Muscle of leg (tissue), 11 donors: ENCODE measurements around the gene KANSL1. TPM values are rescaled to one million over a fixed set of nuclear protein-coding genes. Genes with fewer than 3 reads are reported as not detected.
A peak's percentile ranks its signal among the peaks of the same experiment; 100 is the strongest.

Experiments used
- DNase-seq: peaks from one replicate; pipeline ENCODE4 v3.0.0; 2013
- H3K27ac ChIP-seq: one replicate; pipeline ENCODE4 v1.5.1; 2013; ENCODE audit warnings: mild to moderate bottlenecking, low read length, control low read depth
- H3K27me3 ChIP-seq: one replicate; pipeline ENCODE4 v1.6.1; 2013; ENCODE audit warnings: low read length; ENCODE audit not compliant: control insufficient read depth, insufficient read depth
- H3K36me3 ChIP-seq: one replicate; pipeline ENCODE4 v1.6.1; 2013; ENCODE audit warnings: low read length; ENCODE audit not compliant: control insufficient read depth, insufficient read depth
- H3K4me1 ChIP-seq: one replicate; pipeline ENCODE4 v1.6.1; 2013; ENCODE audit warnings: low read length; ENCODE audit not compliant: control insufficient read depth, insufficient read depth
- H3K4me3 ChIP-seq: one replicate; pipeline ENCODE4 v1.5.1; 2013; ENCODE audit warnings: low read length, control low read depth
- H3K9me3 ChIP-seq: replicated peaks from 2 replicates; pipeline ENCODE4 v1.6.1; 2013; ENCODE audit warnings: low read depth, low read length; ENCODE audit not compliant: control insufficient read depth
- WGBS: methylation state at CpG from one replicate; pipeline ENCODE4 v1.1.5; 2013; ENCODE audit warnings: missing lambda C conversion rate; ENCODE audit not compliant: insufficient coverage; 5-methylcytosine and 5-hydroxymethylcytosine counted together
- polyA plus RNA-seq, 8 donors: library from polyadenylated mRNA; unstranded; fragments of 120-200 nt; gene quantifications; one replicate each; pipeline versions ENCODE4 v1.2.1 to v1.2.3, GENCODE V29; 2013; ENCODE audit warnings: inconsistent platforms in 1 of 8, low replicate concordance in 1 of 8; ENCODE audit not compliant: insufficient read length in 8 of 8, insufficient read depth in 1 of 8
- total RNA-seq: library from RNA; stranded (reverse); fragments of 120-200 nt; gene quantifications from one replicate; pipeline ENCODE4 v1.2.4, GENCODE V29; 2013

KANSL1 gene
- total and polyA plus RNA-seq, 9 donors, result 27.9 to 76.6 (median 32.2) TPM

DNA sequence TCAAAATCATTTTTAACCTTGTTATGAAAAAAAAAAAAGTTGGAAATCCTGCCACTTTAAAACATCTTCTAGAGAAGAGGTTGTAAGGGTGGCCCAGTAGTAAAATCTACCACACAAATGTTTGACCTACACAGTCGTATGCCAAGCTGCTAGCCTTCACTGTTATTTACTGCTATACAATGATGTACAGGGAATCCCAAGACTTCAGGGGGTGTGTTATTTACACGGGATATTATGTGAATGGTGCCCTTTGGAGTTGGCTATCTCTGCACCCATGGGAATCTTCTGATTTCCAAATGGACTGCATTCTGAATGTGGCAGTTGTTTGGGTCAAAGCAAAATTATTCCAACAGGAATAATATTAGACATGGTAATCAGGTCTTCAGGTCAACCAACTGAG is 148.2 kb downstream of the KANSL1 start:
- H3K36me3 ChIP-seq, result peaks cover 53% of the 10 kb centered on the region
- H3K4me1 ChIP-seq, result no peaks in the 10 kb centered on the region
- WGBS, result no CpG with 5 or more reads among the region's 2 CpGs
- H3K27ac ChIP-seq, result no peak overlapping the region
- H3K9me3 ChIP-seq, result no peaks in the 10 kb centered on the region
- DNase-seq, result no peak
- no peak overlapping the region for H3K4me3 ChIP-seq
- no peaks in the 10 kb centered on the region for H3K27me3 ChIP-seq

DNA sequence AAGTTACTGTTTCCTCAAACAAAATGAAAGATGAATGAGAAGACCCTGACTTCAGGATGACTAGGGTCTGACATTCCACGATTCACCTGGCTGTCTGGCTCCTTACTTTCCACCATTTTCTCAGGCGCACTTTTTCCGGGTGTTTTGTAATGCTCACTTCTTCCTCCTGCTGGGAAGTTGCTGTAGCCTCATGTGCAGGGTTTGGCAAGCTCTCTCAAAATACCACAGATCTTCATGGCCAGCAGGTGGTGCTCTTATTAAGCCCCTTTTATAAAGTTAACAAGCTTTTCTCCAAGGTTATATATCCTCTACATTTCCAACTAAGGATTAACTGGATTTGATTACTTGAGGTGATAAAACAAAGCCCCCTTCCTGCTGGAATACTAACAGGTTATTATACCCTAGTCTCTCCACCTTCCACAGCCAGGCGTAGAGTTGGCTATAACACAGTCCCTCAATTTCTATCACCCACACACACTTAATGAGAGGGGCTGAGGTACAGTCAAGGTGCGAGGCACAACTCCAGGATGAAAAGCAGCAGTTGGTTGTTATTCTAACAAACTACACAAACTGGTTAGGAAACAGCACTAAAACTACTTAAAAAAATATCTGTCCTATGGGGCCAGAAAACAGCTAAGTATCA is 148.8 kb downstream of the KANSL1 start:
- H3K4me1 ChIP-seq, result no peaks in the 10 kb centered on the region
- H3K27ac ChIP-seq, result no peak overlapping the region
- H3K9me3 ChIP-seq, result no peaks in the 10 kb centered on the region
- WGBS, result no CpG with 5 or more reads among the region's 5 CpGs
- peaks cover 53% of the 10 kb centered on the region for H3K36me3 ChIP-seq
- H3K27me3 ChIP-seq, result no peaks in the 10 kb centered on the region
- DNase-seq, result peak; percentile 94
- no peak overlapping the region for H3K4me3 ChIP-seq

DNA sequence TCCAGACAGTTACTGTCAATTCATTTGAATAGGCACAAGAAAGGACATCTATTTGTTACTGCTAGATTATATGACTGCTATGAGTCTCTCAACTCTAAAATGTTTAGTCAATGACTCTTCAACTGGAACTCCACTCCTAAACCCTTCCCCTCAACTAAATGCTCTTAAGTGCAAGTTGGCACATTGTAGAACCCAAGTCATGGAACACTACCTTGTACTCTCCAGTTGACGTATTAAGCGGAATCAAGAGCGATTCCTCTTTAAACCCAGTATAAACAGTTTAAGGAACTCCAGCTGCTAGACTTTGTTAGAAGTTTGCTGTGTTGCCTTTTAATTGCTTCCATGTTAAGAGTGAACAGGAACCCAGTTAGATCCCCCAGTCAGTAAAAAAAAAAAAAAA is 149.6 kb downstream of the KANSL1 start:
- Histone ChIP-seq H3K36me3 (peaks cover 59% of the 10 kb centered on the region), H3K4me3 (no peak overlapping the region), H3K27me3 (no peaks in the 10 kb centered on the region), H3K27ac (no peak overlapping the region), H3K9me3 (no peaks in the 10 kb centered on the region), H3K4me1 (no peaks in the 10 kb centered on the region)
- no CpG with 5 or more reads among the region's 3 CpGs for WGBS
- no peak for DNase-seq

DNA sequence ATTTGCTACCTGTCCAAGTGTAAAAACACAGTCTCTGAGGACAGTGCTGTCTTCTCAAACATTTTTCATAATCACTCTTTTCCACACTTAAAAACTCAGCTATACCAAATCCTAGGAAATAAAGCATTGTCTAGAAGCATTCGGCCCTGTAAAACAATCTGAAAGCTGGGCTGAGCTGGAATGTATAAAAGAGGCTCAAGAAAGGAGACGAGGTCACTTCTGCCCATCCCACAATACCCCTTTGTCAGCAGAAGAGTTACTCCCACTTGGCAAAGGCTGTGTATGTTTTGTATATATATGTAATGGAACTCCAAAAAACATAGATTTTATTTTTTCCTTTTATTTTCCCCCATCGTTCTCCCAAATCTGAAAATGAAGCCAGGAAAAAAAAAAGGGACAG is 150.3 kb downstream of the KANSL1 start:
- no peak for DNase-seq
- no peak overlapping the region for H3K27ac ChIP-seq
- peaks cover 64% of the 10 kb centered on the region for H3K36me3 ChIP-seq
- no CpG with 5 or more reads among the region's 3 CpGs for WGBS
- no peaks in the 10 kb centered on the region for H3K9me3 ChIP-seq
- no peaks in the 10 kb centered on the region for H3K27me3 ChIP-seq
- no peaks in the 10 kb centered on the region for H3K4me1 ChIP-seq
- H3K4me3 ChIP-seq, result no peak overlapping the region

DNA sequence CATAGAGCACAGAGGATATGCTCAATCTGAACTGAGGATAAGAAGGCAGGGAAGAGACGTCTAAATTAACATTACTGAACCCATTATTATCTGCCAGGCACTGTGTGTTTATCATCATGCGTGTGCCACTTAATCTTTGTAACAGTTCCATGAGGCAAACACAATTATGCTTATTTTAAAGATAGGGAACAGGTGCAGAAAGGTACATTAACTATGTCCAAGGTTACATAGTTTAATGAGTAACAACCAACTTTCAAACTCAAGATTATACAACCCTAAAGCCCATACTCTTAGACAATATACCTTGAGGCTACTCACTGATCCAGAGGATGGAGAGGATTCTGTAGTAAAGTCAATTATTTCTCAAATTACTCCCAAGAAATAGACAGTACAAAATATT is 151.0 kb downstream of the KANSL1 start:
- Histone ChIP-seq H3K9me3 (no peaks in the 10 kb centered on the region), H3K4me1 (no peaks in the 10 kb centered on the region), H3K27me3 (no peaks in the 10 kb centered on the region), H3K36me3 (peaks cover 63% of the 10 kb centered on the region), H3K27ac (no peak overlapping the region), H3K4me3 (no peak overlapping the region)
- DNase-seq, result no peak
- WGBS, result no CpG with 5 or more reads among the region's 2 CpGs

DNA sequence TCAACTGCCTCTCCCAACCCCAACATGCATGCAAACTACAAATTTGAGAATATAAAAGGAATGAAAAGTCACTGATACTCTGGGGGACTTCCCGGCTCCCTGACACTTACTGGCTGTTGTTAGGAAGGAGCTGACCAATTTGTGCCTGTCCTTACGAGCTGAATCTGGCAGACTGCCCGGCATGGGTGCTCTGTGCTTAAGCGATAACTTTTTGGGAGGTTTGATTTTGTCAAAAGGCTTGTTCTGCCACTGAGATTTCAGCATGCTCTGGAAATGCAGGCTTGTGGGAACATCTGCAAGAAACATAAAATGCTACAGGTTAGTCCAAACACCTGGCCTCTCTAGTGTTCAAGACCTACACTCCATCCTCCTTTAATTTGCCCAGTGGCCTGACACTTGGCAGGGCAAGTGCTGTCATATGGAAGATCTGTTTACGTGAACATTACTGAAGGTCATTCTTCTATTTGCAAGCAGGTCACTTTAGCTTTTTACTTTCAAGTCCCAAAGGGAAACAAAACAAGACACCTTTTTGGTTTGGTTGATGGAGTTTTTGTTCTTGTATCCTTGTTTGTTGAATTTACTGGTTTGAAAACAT is 153.5 kb downstream of the KANSL1 start:
- no peaks in the 10 kb centered on the region for H3K9me3 ChIP-seq
- H3K27me3 ChIP-seq, result no peaks in the 10 kb centered on the region
- DNase-seq, result no peak
- no peaks in the 10 kb centered on the region for H3K4me1 ChIP-seq
- H3K27ac ChIP-seq, result no peak overlapping the region
- H3K36me3 ChIP-seq, result peaks cover 71% of the 10 kb centered on the region
- WGBS, result 80% methylated on average over 1 of the region's 5 CpGs
- no peak overlapping the region for H3K4me3 ChIP-seq

DNA sequence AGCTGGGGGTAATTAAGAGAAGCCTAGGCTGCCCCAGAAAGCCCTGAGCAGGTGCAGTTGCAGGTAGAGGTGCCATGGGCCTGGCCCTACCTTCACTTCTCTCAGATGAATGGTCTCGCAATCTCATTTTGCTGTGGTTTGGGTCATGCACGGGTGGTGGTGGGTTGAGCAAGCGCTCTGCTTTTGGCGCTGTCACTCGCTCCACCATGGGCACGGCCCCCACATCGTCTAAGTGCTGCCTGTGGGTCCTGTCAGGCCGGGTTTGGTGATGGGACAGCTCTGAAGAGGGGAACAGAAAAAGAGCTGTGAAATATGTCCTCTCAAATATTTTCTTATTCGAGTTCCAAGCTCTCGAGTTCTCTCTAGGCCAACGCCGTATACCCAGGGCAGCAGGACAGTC is 154.3 kb downstream of the KANSL1 start:
- no peaks in the 10 kb centered on the region for H3K4me1 ChIP-seq
- H3K36me3 ChIP-seq, result peaks cover 74% of the 10 kb centered on the region
- no peak for DNase-seq
- no peak overlapping the region for H3K27ac ChIP-seq
- WGBS, result 90% methylated on average over 6 of the region's 12 CpGs
- H3K9me3 ChIP-seq, result no peaks in the 10 kb centered on the region
- no peak overlapping the region for H3K4me3 ChIP-seq
- H3K27me3 ChIP-seq, result no peaks in the 10 kb centered on the region

DNA sequence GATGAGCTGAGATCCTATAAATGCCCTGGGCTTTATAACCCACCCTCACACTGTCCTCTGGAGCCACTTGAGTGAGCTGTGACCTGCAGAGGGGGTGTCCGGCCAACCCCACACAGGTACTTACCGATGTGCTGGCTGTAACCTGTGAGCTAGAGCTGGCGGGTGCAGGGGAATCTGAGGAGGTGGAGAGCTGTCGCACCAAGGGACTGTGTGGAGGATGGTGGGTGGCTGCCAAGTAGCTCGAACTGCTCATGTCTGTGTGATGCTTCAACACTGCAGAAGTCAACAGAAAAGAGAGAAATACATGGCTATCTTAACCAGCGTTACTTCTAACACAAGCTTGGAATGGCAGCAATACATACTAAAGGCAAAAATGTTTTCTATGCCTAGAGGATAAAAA is 154.8 kb downstream of the KANSL1 start:
- no peak for DNase-seq
- peaks cover 79% of the 10 kb centered on the region for H3K36me3 ChIP-seq
- no peak overlapping the region for H3K4me3 ChIP-seq
- no peaks in the 10 kb centered on the region for H3K9me3 ChIP-seq
- no peaks in the 10 kb centered on the region for H3K27me3 ChIP-seq
- H3K4me1 ChIP-seq, result no peaks in the 10 kb centered on the region
- WGBS, result 86% methylated on average over 4 of the region's 6 CpGs
- H3K27ac ChIP-seq, result no peak overlapping the region

DNA sequence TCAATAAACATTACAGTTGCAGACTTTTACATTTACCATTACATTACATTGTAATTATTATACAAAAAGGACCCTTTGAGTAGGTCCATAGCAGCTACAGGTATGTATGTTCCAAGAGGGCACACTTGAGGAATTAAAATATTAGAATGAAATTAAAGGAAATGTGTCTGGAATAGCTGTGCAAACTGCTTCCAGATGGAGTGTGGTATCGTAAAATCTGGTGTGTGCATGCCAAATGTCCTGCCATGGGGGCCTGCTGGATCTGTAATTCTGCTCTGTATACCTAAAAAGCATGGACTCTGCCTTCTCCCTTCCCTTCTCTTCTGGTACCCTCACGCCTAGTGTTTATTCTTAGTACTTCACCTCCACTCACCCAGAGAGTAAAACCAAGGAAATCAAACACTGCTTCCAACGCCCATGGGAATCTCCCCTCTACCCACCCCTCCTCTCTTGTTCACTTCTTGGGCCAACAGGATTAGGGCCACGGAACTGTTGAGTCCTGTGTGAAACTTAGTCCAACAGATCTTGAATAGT is 155.4 kb downstream of the KANSL1 start:
- 57% methylated on average over 3 of the region's 4 CpGs for WGBS
- Histone ChIP-seq H3K9me3 (no peaks in the 10 kb centered on the region), H3K27ac (no peak overlapping the region), H3K36me3 (peaks cover 80% of the 10 kb centered on the region), H3K4me3 (no peak overlapping the region), H3K27me3 (no peaks in the 10 kb centered on the region), H3K4me1 (no peaks in the 10 kb centered on the region)
- no peak for DNase-seq

DNA sequence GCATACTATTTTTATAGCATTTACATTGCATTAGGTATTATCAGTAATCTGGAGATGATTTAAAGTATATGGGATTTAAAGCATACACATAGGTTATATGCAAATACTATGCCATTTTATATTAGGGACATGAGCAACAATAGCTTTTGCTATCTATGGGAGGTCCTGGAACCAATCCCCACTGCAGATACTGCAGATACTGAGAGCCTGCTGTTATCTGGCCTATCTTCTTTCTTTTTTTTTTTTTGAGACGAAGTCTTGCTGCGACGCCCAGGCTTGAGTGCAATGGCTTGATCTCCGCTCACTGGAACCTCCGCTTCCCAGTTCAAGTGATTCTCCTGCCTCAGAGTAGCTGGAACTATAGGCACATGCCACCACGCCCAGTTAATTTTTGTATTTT is 156.7 kb downstream of the KANSL1 start:
- 81% methylated on average over 5 of the region's 6 CpGs for WGBS
- Histone ChIP-seq H3K27me3 (no peaks in the 10 kb centered on the region), H3K4me3 (no peak overlapping the region), H3K9me3 (no peaks in the 10 kb centered on the region), H3K27ac (no peak overlapping the region), H3K4me1 (no peaks in the 10 kb centered on the region), H3K36me3 (peaks cover 86% of the 10 kb centered on the region)
- no peak for DNase-seq
